Effector memory CD4-positive, alpha-beta T cell (primary cell): ENCODE measurements around the gene GGT6.
A peak's percentile ranks its signal among the peaks of the same experiment; 100 is the strongest.

Experiments
- DNase-seq, 3 donors: peaks; one replicate each; pipeline ENCODE4 v3.0.0-alpha.2; 2020
- H3K27ac ChIP-seq: 2 replicates; pipeline ENCODE4 v1.7.0; 2013; ENCODE audit warnings: mild to moderate bottlenecking, low read length, moderate library complexity; ENCODE audit not compliant: insufficient read depth, poor library complexity, severe bottlenecking
- H3K27me3 ChIP-seq: replicated peaks from 2 replicates; pipeline ENCODE4 v1.7.0; 2013; ENCODE audit warnings: mild to moderate bottlenecking, low read length; ENCODE audit not compliant: insufficient read depth, control insufficient read depth, poor library complexity, severe bottlenecking
- H3K36me3 ChIP-seq: 2 replicates; pipeline ENCODE4 v1.7.0; 2013; ENCODE audit warnings: mild to moderate bottlenecking, low read length, moderate library complexity; ENCODE audit not compliant: control insufficient read depth, insufficient read depth
- H3K4me1 ChIP-seq: 2 replicates; pipeline ENCODE4 v1.7.0; 2013; ENCODE audit warnings: low read length, mild to moderate bottlenecking; ENCODE audit not compliant: control insufficient read depth, insufficient read depth, poor library complexity, severe bottlenecking
- H3K4me3 ChIP-seq: 2 replicates; pipeline ENCODE4 v1.7.0; 2013; ENCODE audit warnings: low read length, low read depth, mild to moderate bottlenecking; ENCODE audit not compliant: insufficient read depth, poor library complexity, severe bottlenecking
- H3K9me3 ChIP-seq: 2 replicates; pipeline ENCODE4 v1.7.0; 2013; ENCODE audit warnings: mild to moderate bottlenecking, low read length, moderate library complexity; ENCODE audit not compliant: control insufficient read depth

Gene GGT6

GRCh38 chr17:4562015-4562969 is 1.9 kb upstream of the GGT6 start:
- H3K36me3 ChIP-seq: no peaks in the 10 kb centered on the region
- H3K27ac ChIP-seq: peak overlapping the region; percentile 36
- peaks cover 5% of the 10 kb centered on the region for H3K4me1 ChIP-seq
- H3K27me3 ChIP-seq: no peaks in the 10 kb centered on the region
- no peaks in the 10 kb centered on the region for H3K9me3 ChIP-seq
- no peak overlapping the region for H3K4me3 ChIP-seq
- no peak for DNase-seq

DNA sequence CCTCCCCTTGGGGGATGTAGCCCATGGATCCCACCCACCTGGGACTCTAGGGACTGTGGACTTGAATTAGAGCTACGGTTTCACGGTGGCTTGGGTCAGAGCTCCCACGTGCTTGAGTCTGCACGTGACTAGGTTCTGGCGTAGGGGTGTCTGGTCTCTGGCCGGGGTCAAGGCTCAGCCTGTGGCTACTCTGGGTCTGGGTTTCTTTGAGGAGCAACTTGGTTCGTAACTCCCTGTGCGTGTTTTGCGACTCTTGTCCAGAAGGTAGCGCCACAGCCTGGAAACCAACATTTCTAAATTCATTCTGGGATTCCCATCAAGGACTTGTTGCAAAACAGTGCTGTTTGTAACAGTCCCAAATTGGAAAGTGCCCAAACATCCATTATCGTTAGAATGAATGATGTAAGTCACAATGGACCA is 470 bp upstream of the GGT6 start:
- Histone ChIP-seq H3K4me1 (peaks cover 5% of the 10 kb centered on the region), H3K27ac (no peak overlapping the region), H3K4me3 (no peak overlapping the region), H3K27me3 (no peaks in the 10 kb centered on the region), H3K36me3 (no peaks in the 10 kb centered on the region), H3K9me3 (no peaks in the 10 kb centered on the region)
- no peak for DNase-seq

DNA sequence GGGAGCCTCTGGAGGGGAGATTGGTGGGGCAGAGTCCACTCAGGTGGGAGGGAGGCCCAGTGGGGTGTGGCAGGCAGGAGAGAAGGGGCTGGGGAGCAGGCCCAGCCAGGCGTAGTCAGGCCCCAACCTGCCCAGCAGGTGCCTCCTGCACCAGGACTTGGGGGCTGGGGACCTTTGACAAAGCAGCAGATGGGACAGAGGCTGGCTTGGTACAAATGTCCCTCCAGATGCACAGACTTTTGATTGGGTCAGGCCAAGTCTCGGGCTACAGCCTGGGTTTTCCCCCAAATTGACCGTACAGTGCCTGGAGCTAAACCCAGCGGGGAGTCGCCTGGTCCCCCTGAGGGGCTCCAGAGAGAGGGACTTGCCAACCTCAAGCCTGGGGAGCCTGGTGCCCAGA is 411 bp downstream of the GGT6 start:
- Histone ChIP-seq H3K9me3 (no peaks in the 10 kb centered on the region), H3K4me3 (no peak overlapping the region), H3K27me3 (no peaks in the 10 kb centered on the region), H3K36me3 (no peaks in the 10 kb centered on the region), H3K4me1 (peaks cover 5% of the 10 kb centered on the region), H3K27ac (no peak overlapping the region)
- no peak for DNase-seq

GRCh38 chr17:4559139-4559791 is 1.1 kb downstream of the GGT6 start:
- no peak for DNase-seq
- no peak overlapping the region for H3K27ac ChIP-seq
- no peaks in the 10 kb centered on the region for H3K36me3 ChIP-seq
- H3K9me3 ChIP-seq: no peaks in the 10 kb centered on the region
- peaks cover 8% of the 10 kb centered on the region for H3K4me1 ChIP-seq
- H3K27me3 ChIP-seq: no peaks in the 10 kb centered on the region
- no peak overlapping the region for H3K4me3 ChIP-seq

DNA sequence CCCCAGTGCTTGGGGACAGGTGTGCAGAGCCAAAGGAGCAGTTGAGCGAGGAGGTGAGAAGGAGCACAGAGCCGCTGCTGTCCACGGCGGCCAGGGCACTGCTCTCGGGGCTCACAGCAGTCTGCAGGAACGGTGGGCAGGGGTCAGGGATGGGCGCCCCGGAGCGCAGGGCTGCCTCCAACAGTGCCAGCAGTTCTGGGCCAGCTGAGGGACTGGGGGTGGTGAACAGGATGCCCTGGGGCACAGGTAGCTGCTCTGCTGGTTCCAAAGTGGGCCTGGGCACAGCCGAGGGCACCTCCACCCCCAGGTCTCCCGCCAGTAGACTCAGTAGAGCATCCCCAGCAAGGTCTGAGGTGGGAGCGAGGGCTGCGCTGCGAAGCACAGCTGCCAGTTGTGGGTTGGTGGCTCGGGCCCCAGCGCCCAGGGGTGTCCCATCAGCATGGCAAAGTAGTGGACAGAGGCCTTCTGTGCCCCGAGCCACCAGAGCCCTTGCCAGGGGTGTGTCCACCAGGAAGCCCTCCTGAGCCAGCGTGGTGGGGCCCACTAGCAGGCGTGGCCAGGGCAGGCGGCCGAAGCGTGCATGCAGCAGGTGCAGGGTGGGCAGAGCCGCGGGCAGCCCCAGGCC is 1.9 kb downstream of the GGT6 start:
- H3K4me3 ChIP-seq: no peak overlapping the region
- DNase-seq: no peak
- H3K4me1 ChIP-seq: peaks cover 15% of the 10 kb centered on the region
- peaks cover 1% of the 10 kb centered on the region for H3K36me3 ChIP-seq
- no peaks in the 10 kb centered on the region for H3K27me3 ChIP-seq
- H3K9me3 ChIP-seq: no peaks in the 10 kb centered on the region
- H3K27ac ChIP-seq: no peak overlapping the region

GRCh38 chr17:4557626-4558346 is 2.6 kb downstream of the GGT6 start:
- no peaks in the 10 kb centered on the region for H3K27me3 ChIP-seq
- H3K9me3 ChIP-seq: no peaks in the 10 kb centered on the region
- no peak for DNase-seq
- H3K36me3 ChIP-seq: peaks cover 8% of the 10 kb centered on the region
- no peak overlapping the region for H3K4me3 ChIP-seq
- H3K27ac ChIP-seq: no peak overlapping the region
- H3K4me1 ChIP-seq: peaks cover 15% of the 10 kb centered on the region

- DNase-seq: no peak
Observed at GRCh38 chr17:4556996-4557395, 3.4 kb downstream of the GGT6 start.

DNA sequence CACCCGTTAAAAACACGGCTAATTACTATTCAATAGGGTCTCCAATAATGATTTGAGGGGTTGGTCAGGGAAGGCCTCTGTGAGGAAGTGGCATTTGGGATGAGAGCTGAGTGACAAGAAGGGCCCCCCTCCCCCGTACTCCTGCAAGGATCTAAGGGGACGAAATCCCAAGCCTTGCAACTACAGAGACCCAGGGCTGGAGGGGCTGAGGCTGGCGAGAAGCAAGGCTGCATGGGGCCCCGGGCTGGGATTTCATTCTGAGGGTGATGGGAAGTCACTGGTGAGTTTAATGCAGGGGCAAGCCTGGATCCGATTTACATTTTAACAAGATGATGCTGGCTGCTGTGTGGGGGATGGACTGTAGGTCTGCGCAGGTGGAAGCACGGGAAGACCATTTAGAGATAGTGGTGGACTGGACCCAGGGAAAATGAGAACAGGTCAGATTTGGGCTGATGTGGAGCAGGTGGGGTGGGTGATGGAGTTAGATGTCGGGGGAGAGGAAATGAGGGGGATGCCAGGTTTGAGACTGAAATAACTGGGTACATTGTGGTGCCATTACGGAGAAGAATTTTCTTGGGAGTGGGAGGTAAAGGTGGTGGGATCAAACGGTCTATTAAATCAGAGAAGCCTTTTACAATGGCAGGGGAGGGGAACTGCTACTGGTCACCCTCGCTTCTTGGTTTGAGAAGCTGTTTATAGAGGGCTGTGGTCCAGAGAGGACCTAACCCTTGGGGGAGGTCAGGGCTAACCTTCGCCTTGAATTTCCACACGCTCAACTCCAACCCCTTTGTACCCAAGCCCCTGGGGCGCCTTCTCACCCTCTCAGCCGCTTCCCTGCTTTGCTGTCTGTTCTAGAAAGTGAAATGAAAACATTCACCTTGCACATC is 4.3 kb downstream of the GGT6 start:
- H3K36me3 ChIP-seq: peaks cover 22% of the 10 kb centered on the region
- peak overlapping the region; percentile 83 for H3K27ac ChIP-seq
- no peaks in the 10 kb centered on the region for H3K9me3 ChIP-seq
- H3K4me1 ChIP-seq: peaks cover 15% of the 10 kb centered on the region
- DNase-seq: no peak
- no peaks in the 10 kb centered on the region for H3K27me3 ChIP-seq
- H3K4me3 ChIP-seq: peak overlapping the region; percentile 93

More at GRCh38 chr17:4556996-4557395, 3.4 kb downstream of the GGT6 start:
- Histone ChIP-seq H3K4me3 (no peak overlapping the region), H3K36me3 (peaks cover 15% of the 10 kb centered on the region), H3K27ac (no peak overlapping the region), H3K4me1 (peaks cover 15% of the 10 kb centered on the region), H3K9me3 (no peaks in the 10 kb centered on the region), H3K27me3 (no peaks in the 10 kb centered on the region)
